Measurements from ENCODE around the gene MICAL3.

MICAL3 gene

DNA sequence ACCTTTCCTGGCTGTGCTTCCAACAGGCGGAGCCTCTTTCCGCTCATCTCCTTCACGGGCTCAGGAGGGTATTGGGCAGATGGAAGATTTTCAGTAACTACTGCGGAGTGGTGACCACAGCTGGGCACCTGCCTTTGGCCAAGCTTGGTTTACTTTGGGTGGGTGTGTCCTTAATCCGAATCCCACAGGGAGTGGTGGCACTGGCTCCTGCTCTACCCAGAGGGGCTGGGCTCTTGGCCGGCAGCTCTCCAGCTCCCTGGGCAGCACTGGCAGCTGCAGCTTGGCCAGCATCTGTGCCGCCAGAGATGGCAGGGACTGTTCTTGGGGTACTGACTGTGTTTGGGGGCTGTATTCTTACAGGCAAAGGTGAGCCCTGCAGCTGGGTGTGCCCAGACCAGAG, 279.9 kb downstream of the MICAL3 start:
- DNase-seq, result no peak

DNA sequence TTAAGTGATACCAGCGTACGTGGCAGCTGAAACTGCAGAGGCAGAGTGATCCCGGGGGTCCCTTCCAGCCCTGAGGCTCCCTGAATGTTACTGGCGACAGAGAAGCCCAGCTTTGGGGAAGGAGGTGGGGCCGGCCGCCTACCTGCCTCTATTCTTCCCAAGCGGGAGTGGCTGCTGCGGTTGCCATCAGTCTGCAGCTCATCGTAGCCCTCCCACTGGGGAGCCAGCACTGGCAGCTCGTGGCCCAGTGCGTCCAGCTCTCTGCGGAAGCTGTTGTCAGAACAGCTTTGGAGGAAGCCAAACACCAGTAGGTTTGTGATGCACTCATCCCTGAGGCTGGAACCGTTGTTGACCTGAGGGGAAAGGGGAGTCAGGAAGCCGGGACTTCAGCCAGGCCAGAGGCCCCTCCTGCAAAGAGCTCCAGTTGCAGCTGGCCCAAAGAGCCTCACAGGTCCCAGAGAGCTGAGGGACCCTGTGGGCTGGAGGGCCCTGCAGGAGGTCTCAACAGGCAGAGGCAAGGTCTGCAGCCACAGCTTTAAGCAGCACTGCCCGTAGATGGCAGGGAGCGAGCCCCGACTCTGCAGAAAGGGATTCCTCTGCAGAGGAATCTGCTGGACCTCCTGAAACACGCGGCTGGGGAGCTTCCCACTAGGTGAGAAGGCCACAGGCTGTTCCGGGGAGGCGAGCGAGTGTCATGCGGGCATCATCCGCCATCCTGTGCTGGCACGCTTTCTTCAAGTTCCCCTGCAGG, 280.5 kb downstream of the MICAL3 start:
- DNase-seq, result no peak

DNA sequence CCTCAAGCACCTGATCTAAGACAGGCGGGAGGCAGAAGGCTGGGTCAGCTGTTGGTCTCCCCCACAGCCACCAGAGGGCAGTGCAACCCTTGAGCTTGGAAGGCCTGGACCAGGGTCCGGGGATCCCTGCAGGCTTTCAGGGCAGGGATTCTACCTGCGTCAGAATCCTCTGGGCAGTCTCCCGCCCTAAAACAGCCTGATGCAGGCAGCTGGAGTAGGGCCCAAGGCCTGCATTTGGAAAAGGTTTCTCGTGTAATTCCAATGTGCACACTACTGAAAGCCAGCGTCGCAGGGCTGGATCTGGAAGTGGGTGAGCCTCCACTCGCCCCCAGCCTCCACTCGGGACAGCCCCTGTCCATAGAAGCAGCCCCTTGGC, 281.8 kb downstream of the MICAL3 start:
- peak; percentile 72 for DNase-seq

DNA sequence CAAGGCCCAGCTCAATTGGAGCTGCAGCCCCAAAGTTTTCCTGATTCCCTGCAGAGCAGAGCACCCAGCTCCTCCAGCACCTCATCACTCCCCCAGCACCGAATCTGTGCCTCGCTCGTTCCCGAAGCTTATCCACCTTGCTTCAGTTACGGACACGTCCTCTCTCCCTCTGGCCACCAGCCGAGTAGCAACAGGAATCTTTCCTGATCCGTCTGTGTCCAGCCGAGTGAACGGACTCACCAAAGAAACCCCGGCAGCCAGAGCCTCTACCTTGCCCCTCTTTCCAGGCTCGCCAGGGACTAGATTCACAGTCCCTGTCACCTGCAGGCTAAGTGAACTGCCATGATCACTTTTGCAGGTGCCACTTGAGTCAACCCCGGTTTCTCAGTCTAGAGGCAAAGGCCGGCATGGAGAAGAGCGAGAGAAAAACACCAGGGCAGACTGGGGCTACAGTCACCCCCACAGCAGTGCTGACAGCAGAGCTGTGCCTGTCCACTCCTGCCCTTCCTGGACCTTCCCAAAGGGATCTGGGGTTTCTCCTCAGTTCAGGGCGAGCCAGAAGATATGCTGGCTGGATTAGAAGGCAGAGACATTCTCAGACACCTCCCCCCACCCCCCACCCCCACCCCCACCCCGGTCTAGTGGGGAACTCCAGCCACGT, 282.4 kb downstream of the MICAL3 start:
- DNase-seq, result no peak

DNA sequence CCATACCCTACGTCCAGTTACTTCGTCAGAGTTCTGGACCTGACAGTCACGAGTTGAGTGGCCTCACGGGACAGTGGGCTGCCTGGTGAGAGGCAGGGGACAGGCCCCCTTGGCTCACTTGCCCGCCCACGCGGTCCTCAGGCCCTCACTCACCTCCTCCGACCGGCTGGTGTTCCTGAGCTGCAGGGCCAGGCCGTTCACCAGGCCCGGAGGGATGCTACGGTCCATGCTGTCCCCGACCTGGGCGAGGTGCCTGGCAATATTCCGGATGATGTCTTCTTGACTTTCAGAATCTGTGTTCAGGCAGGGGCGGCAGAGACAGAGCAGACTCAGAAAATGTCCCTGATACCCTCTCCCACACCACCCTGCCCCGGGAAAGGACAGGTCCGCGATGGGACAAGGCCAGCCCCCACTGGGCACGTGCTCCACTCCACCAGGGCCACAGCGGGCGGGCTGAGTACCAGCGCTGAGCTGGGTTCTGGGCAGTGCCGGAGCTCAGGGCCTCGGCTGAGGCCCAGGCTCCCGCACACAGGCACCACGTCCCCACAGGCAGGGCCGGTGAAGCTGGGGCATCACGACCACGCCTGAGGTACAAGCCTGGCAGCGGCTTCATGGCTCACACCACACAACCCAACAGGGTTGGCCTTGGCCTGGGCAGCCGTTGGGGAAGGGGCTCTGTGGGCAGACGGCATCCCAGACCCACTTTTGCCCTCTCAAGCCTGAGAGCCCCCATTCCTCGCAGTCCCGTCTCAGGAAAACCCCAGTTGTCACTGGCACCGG, 285.0 kb downstream of the MICAL3 start:
- no peak for DNase-seq

DNA sequence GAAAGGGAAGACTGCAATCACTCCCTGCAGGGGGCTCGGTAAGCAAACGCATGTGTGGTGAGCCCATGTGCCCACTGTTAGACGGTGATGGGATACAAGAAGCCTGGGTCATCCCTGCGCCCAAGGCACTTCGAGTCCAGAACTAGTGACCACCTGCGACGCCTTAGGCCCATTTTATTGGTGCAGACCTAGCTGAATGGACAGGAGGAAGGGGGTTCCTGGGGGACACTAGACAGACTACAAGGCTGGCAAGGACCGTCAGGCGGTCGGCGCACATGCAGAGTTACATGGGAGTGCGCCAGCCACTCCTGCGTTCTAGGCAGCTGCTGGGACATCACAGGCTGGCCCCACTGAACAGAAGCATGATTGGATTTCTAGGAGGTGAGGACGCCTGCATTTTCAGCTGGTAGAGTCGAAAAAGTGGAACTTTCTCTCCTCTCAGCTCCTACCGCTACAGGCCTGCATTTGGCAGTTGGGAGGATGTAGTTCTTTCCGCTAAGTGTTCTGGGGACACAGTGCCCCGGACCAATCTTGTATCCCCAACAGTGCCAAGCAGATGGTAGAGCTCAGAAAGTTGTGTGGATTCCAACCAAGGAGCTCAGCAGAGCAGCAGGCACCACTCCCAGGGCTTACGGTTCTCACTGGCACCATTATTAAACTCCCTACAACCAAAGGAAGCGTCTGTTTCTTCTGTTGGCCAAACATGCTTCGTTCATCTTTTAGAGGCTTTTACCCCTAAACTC, 285.8 kb downstream of the MICAL3 start:
- DNase-seq, result no peak

Data from CD4-positive, alpha-beta T cell treated with Interleukin-4 for 1 hour (primary cell).